OCI-LY7 (cell line): ENCODE results near the gene RRM1.

ENCODE experiments used
- EZH2phosphoT487 ChIP-seq: fragments of 200-600 bp; sonication (generic); IDR thresholded peaks from 2 replicates; pipeline ENCODE4 v1.6.1; 2018; ENCODE audit warnings: low read depth, borderline replicate concordance, mild to moderate bottlenecking, mixed run types, antibody characterized with exemption, low read length, moderate library complexity, mixed read lengths
- TF ChIP-seq, protein P1 (sequence below): fragments of 200-600 bp; sonication (generic); conservative IDR thresholded peaks from 2 replicates; pipeline ENCODE4 v1.5.1; 2014; ENCODE audit warnings: mild to moderate bottlenecking, antibody characterized with exemption, low read length, moderate library complexity, mixed read lengths

GRCh38 chr11:4048340-4048739, 46.3 kb upstream of the RRM1 start:
- TF ChIP-seq, protein P1, sequence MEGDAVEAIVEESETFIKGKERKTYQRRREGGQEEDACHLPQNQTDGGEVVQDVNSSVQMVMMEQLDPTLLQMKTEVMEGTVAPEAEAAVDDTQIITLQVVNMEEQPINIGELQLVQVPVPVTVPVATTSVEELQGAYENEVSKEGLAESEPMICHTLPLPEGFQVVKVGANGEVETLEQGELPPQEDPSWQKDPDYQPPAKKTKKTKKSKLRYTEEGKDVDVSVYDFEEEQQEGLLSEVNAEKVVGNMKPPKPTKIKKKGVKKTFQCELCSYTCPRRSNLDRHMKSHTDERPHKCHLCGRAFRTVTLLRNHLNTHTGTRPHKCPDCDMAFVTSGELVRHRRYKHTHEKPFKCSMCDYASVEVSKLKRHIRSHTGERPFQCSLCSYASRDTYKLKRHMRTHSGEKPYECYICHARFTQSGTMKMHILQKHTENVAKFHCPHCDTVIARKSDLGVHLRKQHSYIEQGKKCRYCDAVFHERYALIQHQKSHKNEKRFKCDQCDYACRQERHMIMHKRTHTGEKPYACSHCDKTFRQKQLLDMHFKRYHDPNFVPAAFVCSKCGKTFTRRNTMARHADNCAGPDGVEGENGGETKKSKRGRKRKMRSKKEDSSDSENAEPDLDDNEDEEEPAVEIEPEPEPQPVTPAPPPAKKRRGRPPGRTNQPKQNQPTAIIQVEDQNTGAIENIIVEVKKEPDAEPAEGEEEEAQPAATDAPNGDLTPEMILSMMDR: no peak
- TF ChIP-seq EZH2phosphoT487: no peak
